Psoas muscle (tissue), 8 donors: ENCODE data around the gene SPART. TPM values are rescaled to one million over a fixed set of nuclear protein-coding genes. Genes with fewer than 3 reads are reported as not detected.
"Not testable (repeated sequence)": the region's sequence is repeated elsewhere in the genome, so short reads cannot be mapped to it uniquely, and the experiment has no call there.

ENCODE experiments used
- ATAC-seq, 4 donors: fragments of 200-7000 bp; cut with Tn5 transposase; one replicate each; pipeline ENCODE4 v1.9.1; 2020; ENCODE audit warnings: moderate library complexity in 3 of 4, mild to moderate bottlenecking in 2 of 4
- DNase-seq, 2 donors: peaks; one replicate each; pipeline ENCODE4 v3.0.0-alpha.2; 2020
- H3K27ac ChIP-seq: fragments of 200-600 bp; one replicate; pipeline ENCODE4 v1.8.0; 2022
- H3K27me3 ChIP-seq, 3 donors: fragments of 200-600 bp in 1 of 3; one replicate each; pipeline versions ENCODE4 v1.6.1 to v1.8.0; 2013 to 2022; ENCODE audit warnings: low read length in 2 of 3, mild to moderate bottlenecking in 2 of 3, moderate library complexity in 1 of 3; ENCODE audit not compliant: insufficient read depth in 3 of 3
- H3K36me3 ChIP-seq, 2 donors: fragments of 200-600 bp in 1 of 2; one replicate each; pipeline versions ENCODE4 v1.6.1 to v1.8.0; 2013 to 2022; ENCODE audit warnings: low read depth in 1 of 2, mild to moderate bottlenecking in 1 of 2, moderate library complexity in 1 of 2; ENCODE audit not compliant: insufficient read depth in 1 of 2
- H3K4me1 ChIP-seq: fragments of 200-600 bp; one replicate; pipeline ENCODE4 v1.8.0; 2022
- H3K4me3 ChIP-seq: fragments of 200-600 bp; one replicate; pipeline ENCODE4 v1.8.0; 2022; ENCODE audit warnings: mild to moderate bottlenecking
- H3K9me3 ChIP-seq: fragments of 200-600 bp; one replicate; pipeline ENCODE4 v1.8.0; 2022
- CTCF ChIP-seq: fragments of 200-600 bp; IDR thresholded peaks from one replicate; pipeline ENCODE4 v1.8.0; 2022; ENCODE audit warnings: antibody characterized with exemption
- WGBS, 3 donors: extraction: QIAGEN DNeasy Blood & Tissue Kit; methylation state at CpG; one replicate each; pipeline versions ENCODE4 v1.1.6 to v1.1.7; 2013; 5-methylcytosine and 5-hydroxymethylcytosine counted together
- intact Hi-C, 2 donors: fragments of 100-400 bp; cut with DNase I; formaldehyde crosslinking; loops; one replicate each; pipeline versions ENCODE4 v1.11.0 to v1.14.2; 2022
- polyA plus RNA-seq, 3 donors: library from polyadenylated mRNA; stranded (reverse); fragments of 200-250 nt; gene quantifications; one replicate each; pipeline ENCODE4 v1.2.3, GENCODE V29; 2013
- total RNA-seq, 4 donors: library from RNA; stranded (reverse); fragmentation: NEBNext Ultra II Directional in 2 of 4; extraction: Animal tissue kit (Norgen Biotek cat#: 25700) in 2 of 4; gene quantifications; one replicate each; pipeline versions ENCODE4 v1.2.1 to v1.2.4, GENCODE V29; 2021 to 2023
- donor health status: healthy with polysubstance abuse.
- donor health status: DM: no; HTN: no; CAD: no; lungs with moderate emphysema.
- donor health status: Bipolar disorder and iron deficiency.
- donor health status: healthy.
- donor health status: DM: yes; HTN: yes; CAD: no.
- donor health status: DM: no; HTN: no; CAD: no.
- donor health status: DM: no; HTN: no; CAD: no.
- donor health status: DM: yes; HTN: yes; CAD: no.

Gene SPART
- total and polyA plus RNA-seq, 7 donors = 29.2 to 103 (median 44.0) TPM

- TF ChIP-seq CTCF = no peak
- intact Hi-C loops = no loop called here
- H3K36me3 ChIP-seq = peaks cover 8 to 76% of the 10 kb centered on the region in 2 donors
- WGBS, 3 donors = 60 to 82% (median 73%) methylated on average over 2 of the region's 2 CpGs
- no peak overlapping the region for H3K4me3 ChIP-seq
- H3K27me3 ChIP-seq = no peaks in the 10 kb centered on the region
- H3K9me3 ChIP-seq = no peaks in the 10 kb centered on the region
- no peak for DNase-seq
- ATAC-seq = no peak
- H3K27ac ChIP-seq = no peak overlapping the region
- peaks cover 10% of the 10 kb centered on the region for H3K4me1 ChIP-seq
These were observed 17.4 kb downstream of the SPART start for GRCh38 chr13:36328821-36329220.

- intact Hi-C loops = no loop called here
- WGBS, 3 donors = 81 to 94% (median 85%) methylated on average over 1 of the region's 1 CpG
- ATAC-seq = no peak
These were observed 20.3 kb downstream of the SPART start for GRCh38 chr13:36325912-36326311.

GRCh38 chr13:36324881-36325280 is 21.3 kb downstream of the SPART start:
- H3K4me1 ChIP-seq, H3K4me3 ChIP-seq, H3K9me3 ChIP-seq, H3K27ac ChIP-seq, ATAC-seq, DNase-seq, intact Hi-C loops, H3K27me3 ChIP-seq: not testable (repeated sequence)
- WGBS, 3 donors = 77 to 79% (median 78%) methylated on average over 5 of the region's 5 CpGs
- H3K36me3 ChIP-seq = peaks cover 4 to 77% of the 10 kb centered on the region in 2 donors

More at GRCh38 chr13:36325912-36326311, 20.3 kb downstream of the SPART start:
- H3K9me3 ChIP-seq = no peaks in the 10 kb centered on the region
- H3K27me3 ChIP-seq = no peaks in the 10 kb centered on the region
- no peak overlapping the region for H3K4me3 ChIP-seq
- no peak for TF ChIP-seq CTCF
- peaks cover 8 to 87% of the 10 kb centered on the region in 2 donors for H3K36me3 ChIP-seq
- no peaks in the 10 kb centered on the region for H3K4me1 ChIP-seq
- no peak overlapping the region for H3K27ac ChIP-seq
- no peak for DNase-seq

- Histone ChIP-seq H3K36me3 (peaks cover 4 to 69% of the 10 kb centered on the region in 2 donors), H3K27me3 (no peaks in the 10 kb centered on the region), H3K27ac (no peak overlapping the region), H3K4me1 (no peaks in the 10 kb centered on the region), H3K4me3 (no peak overlapping the region), H3K9me3 (no peaks in the 10 kb centered on the region)
- DNase-seq (no peak), ATAC-seq (no peak)
- intact Hi-C loops = no loop called here
- WGBS, 3 donors = 90 to 100% (median 99%) methylated on average over 1 of the region's 1 CpG
- no peak for TF ChIP-seq CTCF
These were observed 22.1 kb downstream of the SPART start for GRCh38 chr13:36323951-36324566.

- H3K4me1 ChIP-seq = no peaks in the 10 kb centered on the region
- no peak overlapping the region for H3K4me3 ChIP-seq
- TF ChIP-seq CTCF = no peak
- H3K9me3 ChIP-seq = no peaks in the 10 kb centered on the region
- WGBS, 3 donors = 93 to 97% (median 94%) methylated on average over 3 of the region's 3 CpGs
- intact Hi-C loops = no loop called here
- H3K27me3 ChIP-seq = no peaks in the 10 kb centered on the region
- H3K27ac ChIP-seq = no peak overlapping the region
- DNase-seq (no peak), ATAC-seq (no peak)
- peaks cover 4 to 63% of the 10 kb centered on the region in 2 donors for H3K36me3 ChIP-seq
These were observed 22.8 kb downstream of the SPART start for GRCh38 chr13:36323408-36323807.

- H3K9me3 ChIP-seq, ATAC-seq, intact Hi-C loops, H3K4me1 ChIP-seq, DNase-seq, H3K27ac ChIP-seq, H3K27me3 ChIP-seq, H3K4me3 ChIP-seq: not testable (repeated sequence)
- WGBS, 3 donors = 71 to 77% (median 72%) methylated on average over 6 of the region's 6 CpGs
- peaks cover 2 to 34% of the 10 kb centered on the region in 2 donors for H3K36me3 ChIP-seq
These were observed 26.4 kb downstream of the SPART start for GRCh38 chr13:36319793-36320192.
